Right cardiac atrium (tissue), 5 donors: ENCODE results near the gene PCDHGB6. TPM values are rescaled to one million over a fixed set of nuclear protein-coding genes. Genes with fewer than 3 reads are reported as not detected.

Experiments
- ATAC-seq, 2 donors: fragments of 200-7000 bp; cut with Tn5 transposase; one replicate each; pipeline versions ENCODE4 v1.8.0 to v1.9.1; 2020; ENCODE audit warnings: moderate library complexity in 2 of 2, mild to moderate bottlenecking in 1 of 2
- DNase-seq, 3 donors: peaks; one replicate each; pipeline ENCODE4 v3.0.0-alpha.2; 2020
- H3K27ac ChIP-seq: one replicate; pipeline ENCODE4 v1.5.1; 2013; ENCODE audit warnings: mild to moderate bottlenecking, low read length, control low read depth, moderate library complexity
- H3K27me3 ChIP-seq: one replicate; pipeline ENCODE4 v1.6.1; 2013; ENCODE audit not compliant: control insufficient read depth, insufficient read depth
- H3K4me1 ChIP-seq: one replicate; pipeline ENCODE4 v1.6.1; 2013; ENCODE audit warnings: low read length; ENCODE audit not compliant: control insufficient read depth, insufficient read depth
- H3K4me3 ChIP-seq: one replicate; pipeline ENCODE4 v1.5.1; 2013; ENCODE audit warnings: low read length, control low read depth
- H3K9me3 ChIP-seq: one replicate; pipeline ENCODE4 v1.6.1; 2013; ENCODE audit warnings: low read length; ENCODE audit not compliant: control insufficient read depth
- WGBS: extraction: QIAGEN DNeasy Blood & Tissue Kit; methylation state at CpG from one replicate; pipeline ENCODE4 v1.1.7; 2013; 5-methylcytosine and 5-hydroxymethylcytosine counted together
- intact Hi-C, 4 donors: fragments of 100-400 bp; cut with DNase I; formaldehyde crosslinking; loops; one replicate each; pipeline versions ENCODE4 v1.11.0 to v1.14.0; 2022 to 2023
- polyA plus RNA-seq: library from polyadenylated mRNA; stranded (reverse); fragments of 200-250 nt; gene quantifications from one replicate; pipeline ENCODE4 v1.2.3, GENCODE V29; 2013
- total RNA-seq, 4 donors: library from RNA; stranded (reverse); fragmentation: NEBNext Ultra II Directional; extraction: Animal tissue kit (Norgen Biotek cat#: 25700); gene quantifications; one replicate each; pipeline ENCODE4 v1.2.1, GENCODE V29; 2021
- donor health status: healthy with polysubstance abuse.
- donor health status: DM: no; HTN: yes; CAD: no.
- donor health status: DM: no; HTN: no; CAD: no.
- donor health status: DM: no; HTN: yes; CAD: no; lungs with severe emphysema.
- donor health status: DM: yes; HTN: yes; CAD: no.

The PCDHGB6 gene
- total and polyA plus RNA-seq, 5 donors = 3.1 to 6.6 (median 6.1) TPM

DNA sequence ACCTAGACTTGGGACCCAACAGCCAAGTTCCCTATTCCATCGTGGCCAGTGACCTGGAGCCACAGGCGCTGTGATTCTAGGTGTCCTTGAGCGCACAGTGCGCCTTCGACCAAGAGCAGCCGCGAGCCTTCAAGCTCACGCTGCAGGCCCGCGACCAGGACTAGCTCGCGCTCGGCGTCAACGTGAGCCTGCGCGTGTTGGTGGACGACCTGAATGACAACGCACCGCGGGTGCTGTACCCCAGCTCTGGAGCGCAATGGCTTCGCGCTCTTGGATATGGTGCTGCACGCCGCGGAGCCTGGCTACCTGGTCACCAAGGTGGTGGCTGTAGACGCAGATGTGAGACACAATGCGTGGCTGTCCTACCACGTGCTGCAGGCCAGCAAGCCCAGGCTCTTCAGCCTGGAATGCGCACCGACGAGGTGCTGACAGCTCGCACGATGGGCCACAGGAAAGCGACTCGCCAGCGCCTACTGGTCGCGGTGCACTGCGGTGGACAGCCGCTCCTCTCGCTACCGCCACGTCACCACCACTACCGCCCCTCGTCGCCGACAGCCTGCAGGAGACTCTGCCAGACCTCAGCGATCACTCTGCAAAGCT is 33.9 kb downstream of the PCDHGB6 start:
- DNase-seq (peak; percentile 39 to 73 (median 63)), ATAC-seq (peak; percentile 67 to 70)
- H3K4me3 ChIP-seq = no peak overlapping the region
- intact Hi-C loops = no loop called here
- no peaks in the 10 kb centered on the region for H3K9me3 ChIP-seq
- H3K27me3 ChIP-seq = no peaks in the 10 kb centered on the region
- H3K4me1 ChIP-seq = no peaks in the 10 kb centered on the region
- WGBS = 45% methylated on average over 50 of the region's 50 CpGs
- no peak overlapping the region for H3K27ac ChIP-seq

Other genes starting within 250 kb of the PCDHGB6 start
Only the 30 nearest of the 37 such genes appear.
- 1 to 10 TPM; 1.1 to 2.0 (median 1.5) TPM for gene PCDHB10, start 215.7 kb upstream of the PCDHGB6 start, total RNA-seq
- gene PCDHB10, start 215.7 kb upstream of the PCDHGB6 start, polyA plus RNA-seq = 1.00 TPM
- 1 to 10 TPM; 1.9 to 2.9 (median 2.5) TPM for gene PCDHB11, start 208.4 kb upstream of the PCDHGB6 start, total RNA-seq
- 0.48 TPM for gene PCDHB11, start 208.4 kb upstream of the PCDHGB6 start, polyA plus RNA-seq
- gene PCDHB12, start 199.3 kb upstream of the PCDHGB6 start, total RNA-seq = 1 to 10 TPM; 1.7 to 3.3 (median 2.8) TPM
- 0.72 TPM for gene PCDHB12, start 199.3 kb upstream of the PCDHGB6 start, polyA plus RNA-seq
- gene PCDHB13, start 194.1 kb upstream of the PCDHGB6 start, total RNA-seq = 1 to 10 TPM; 4.3 to 5.8 (median 5.3) TPM
- gene PCDHB13, start 194.1 kb upstream of the PCDHGB6 start, polyA plus RNA-seq = 1.7 TPM
- 1 to 10 TPM; 4.3 to 5.9 (median 5.3) TPM for gene PCDHB14, start 184.7 kb upstream of the PCDHGB6 start, total RNA-seq
- 2.3 TPM for gene PCDHB14, start 184.7 kb upstream of the PCDHGB6 start, polyA plus RNA-seq
- 1 to 10 TPM; 2.9 to 6.7 (median 5.3) TPM for gene PCDHB15, start 162.6 kb upstream of the PCDHGB6 start, total RNA-seq
- 2.5 TPM for gene PCDHB15, start 162.6 kb upstream of the PCDHGB6 start, polyA plus RNA-seq
- gene SLC25A2, start 104.0 kb upstream of the PCDHGB6 start, total RNA-seq = under 1 TPM in 2 of 4 donors, not detected in 2; 0.17 to 0.37 TPM
- gene SLC25A2, start 104.0 kb upstream of the PCDHGB6 start, polyA plus RNA-seq = 0.14 TPM
- 100 to 1,000 TPM in 1 of 4 donors, 10 to 100 TPM in 3; 86.7 to 109 (median 95.1) TPM for gene TAF7, start 87.2 kb upstream of the PCDHGB6 start, total RNA-seq
- gene TAF7, start 87.2 kb upstream of the PCDHGB6 start, polyA plus RNA-seq = 94.6 TPM
- gene PCDHGA1, start 77.5 kb upstream of the PCDHGB6 start, total RNA-seq = 1 to 10 TPM; 1.7 to 2.8 (median 1.8) TPM
- gene PCDHGA1, start 77.5 kb upstream of the PCDHGB6 start, polyA plus RNA-seq = 0.70 TPM
- 1 to 10 TPM; 6.4 to 9.4 (median 7.1) TPM for gene PCDHGA2, start 69.3 kb upstream of the PCDHGB6 start, total RNA-seq
- 2.2 TPM for gene PCDHGA2, start 69.3 kb upstream of the PCDHGB6 start, polyA plus RNA-seq
- gene PCDHGA3, start 64.2 kb upstream of the PCDHGB6 start, total RNA-seq = 1 to 10 TPM; 4.9 to 7.7 (median 5.6) TPM
- 2.1 TPM for gene PCDHGA3, start 64.2 kb upstream of the PCDHGB6 start, polyA plus RNA-seq
- gene PCDHGB1, start 57.9 kb upstream of the PCDHGB6 start, total RNA-seq = 1 to 10 TPM; 2.7 to 4.4 (median 3.8) TPM
- 1.3 TPM for gene PCDHGB1, start 57.9 kb upstream of the PCDHGB6 start, polyA plus RNA-seq
- 1 to 10 TPM; 4.4 to 5.8 (median 5.7) TPM for gene PCDHGA4, start 53.0 kb upstream of the PCDHGB6 start, total RNA-seq
- gene PCDHGA4, start 53.0 kb upstream of the PCDHGB6 start, polyA plus RNA-seq = 1.7 TPM
- gene PCDHGB2, start 48.0 kb upstream of the PCDHGB6 start, total RNA-seq = 1 to 10 TPM; 3.5 to 6.5 (median 5.0) TPM
- 1.9 TPM for gene PCDHGB2, start 48.0 kb upstream of the PCDHGB6 start, polyA plus RNA-seq
- gene PCDHGA5, start 43.9 kb upstream of the PCDHGB6 start, total RNA-seq = 1 to 10 TPM; 3.4 to 4.7 (median 4.2) TPM
- 2.0 TPM for gene PCDHGA5, start 43.9 kb upstream of the PCDHGB6 start, polyA plus RNA-seq
- 1 to 10 TPM; 4.8 to 5.5 (median 5.1) TPM for gene PCDHGB3, start 37.8 kb upstream of the PCDHGB6 start, total RNA-seq
- 1.7 TPM for gene PCDHGB3, start 37.8 kb upstream of the PCDHGB6 start, polyA plus RNA-seq
- gene PCDHGA6, start 34.1 kb upstream of the PCDHGB6 start, total RNA-seq = 1 to 10 TPM; 3.7 to 5.3 (median 4.9) TPM
- 2.2 TPM for gene PCDHGA6, start 34.1 kb upstream of the PCDHGB6 start, polyA plus RNA-seq
- gene PCDHGA7, start 25.3 kb upstream of the PCDHGB6 start, total RNA-seq = 1 to 10 TPM; 3.9 to 5.2 (median 4.5) TPM
- gene PCDHGA7, start 25.3 kb upstream of the PCDHGB6 start, polyA plus RNA-seq = 1.8 TPM
- gene PCDHGB4, start 20.3 kb upstream of the PCDHGB6 start, total RNA-seq = 1 to 10 TPM; 4.8 to 5.5 (median 5.3) TPM
- gene PCDHGB4, start 20.3 kb upstream of the PCDHGB6 start, polyA plus RNA-seq = 2.0 TPM
- gene PCDHGA8, start 15.4 kb upstream of the PCDHGB6 start, total RNA-seq = 1 to 10 TPM; 4.0 to 5.2 (median 4.3) TPM
- gene PCDHGA8, start 15.4 kb upstream of the PCDHGB6 start, polyA plus RNA-seq = 1.3 TPM
- gene PCDHGB5, start 10.1 kb upstream of the PCDHGB6 start, total RNA-seq = 1 to 10 TPM; 6.4 to 8.6 (median 6.8) TPM
- gene PCDHGB5, start 10.1 kb upstream of the PCDHGB6 start, polyA plus RNA-seq = 3.3 TPM
- 1 to 10 TPM; 3.7 to 5.4 (median 3.7) TPM for gene PCDHGA9, start 5.2 kb upstream of the PCDHGB6 start, total RNA-seq
- 1.6 TPM for gene PCDHGA9, start 5.2 kb upstream of the PCDHGB6 start, polyA plus RNA-seq
- gene PCDHGA10, start 5.0 kb downstream of the PCDHGB6 start, total RNA-seq = 1 to 10 TPM; 3.9 to 5.3 (median 4.5) TPM
- gene PCDHGA10, start 5.0 kb downstream of the PCDHGB6 start, polyA plus RNA-seq = 1.6 TPM
- 10 to 100 TPM in 3 of 4 donors, 1 to 10 TPM in 1; 9.7 to 10.6 (median 10.5) TPM for gene PCDHGB7, start 9.7 kb downstream of the PCDHGB6 start, total RNA-seq
- 3.5 TPM for gene PCDHGB7, start 9.7 kb downstream of the PCDHGB6 start, polyA plus RNA-seq
- gene PCDHGA11, start 13.0 kb downstream of the PCDHGB6 start, total RNA-seq = 1 to 10 TPM; 3.1 to 4.2 (median 3.6) TPM
- gene PCDHGA11, start 13.0 kb downstream of the PCDHGB6 start, polyA plus RNA-seq = 2.2 TPM
- gene PCDHGA12, start 22.5 kb downstream of the PCDHGB6 start, total RNA-seq = 1 to 10 TPM; 4.8 to 7.1 (median 5.6) TPM
- gene PCDHGA12, start 22.5 kb downstream of the PCDHGB6 start, polyA plus RNA-seq = 2.7 TPM
- gene PCDHGC3, start 67.9 kb downstream of the PCDHGB6 start, total RNA-seq = 10 to 100 TPM; 19.6 to 42.5 (median 33.5) TPM
- gene PCDHGC3, start 67.9 kb downstream of the PCDHGB6 start, polyA plus RNA-seq = 35.5 TPM
- gene PCDHGC4, start 77.0 kb downstream of the PCDHGB6 start, total RNA-seq = 1 to 10 TPM; 1.4 to 2.3 (median 1.8) TPM
- 1.3 TPM for gene PCDHGC4, start 77.0 kb downstream of the PCDHGB6 start, polyA plus RNA-seq
- 1 to 10 TPM; 1.4 to 2.3 (median 1.9) TPM for gene PCDHGC5, start 81.1 kb downstream of the PCDHGB6 start, total RNA-seq
- gene PCDHGC5, start 81.1 kb downstream of the PCDHGB6 start, polyA plus RNA-seq = 1.4 TPM
- 10 to 100 TPM; 15.8 to 53.0 (median 19.2) TPM for gene DIAPH1, start 211.0 kb downstream of the PCDHGB6 start, total RNA-seq
- 11.8 TPM for gene DIAPH1, start 211.0 kb downstream of the PCDHGB6 start, polyA plus RNA-seq